Panc1 (cell line): ENCODE measurements around the gene SLX4IP. TPM values are rescaled to one million over a fixed set of nuclear protein-coding genes. Genes with fewer than 3 reads are reported as not detected.

ENCODE experiments used
- ATAC-seq: fragments of 200-7000 bp; cut with Tn5 transposase; 2 replicates; pipeline ENCODE4 v1.9.1; 2020; ENCODE audit warnings: mild to moderate bottlenecking, moderate library complexity
- BruUV-seq: library from RNA; stranded (reverse); fragments of 400-500 nt; replicated peaks from 2 replicates; lab custom pipeline; 2021; lab: Mats Ljungman, UMichigan
- CTCF ChIA-PET: fragments of 300-600 bp; sonication (Branson Sonifier 250); formaldehyde crosslinking; loops from one replicate; lab custom pipeline; 2022; ENCODE audit warnings: antibody characterized with exemption; lab: Charles Lee
- POLR2A ChIA-PET: fragments of 300-600 bp; sonication (Branson Sonifier 250); formaldehyde crosslinking; loops from one replicate; lab custom pipeline; 2022; ENCODE audit warnings: antibody characterized with exemption; lab: Charles Lee
- DNase-seq: peaks from one replicate; pipeline ENCODE4 v3.0.0-alpha.2; 2010; ENCODE audit warnings: low read depth, low spot score
- H3K27ac ChIP-seq: 2 replicates; pipeline ENCODE4 v1.5.1; 2011; ENCODE audit warnings: mild to moderate bottlenecking, low read length, inconsistent platforms
- H3K27me3 ChIP-seq: fragments of 200-500 bp; sonication (Bioruptor generic); 2 replicates; pipeline ENCODE4 v1.6.0; 2014; ENCODE audit warnings: low read length, inconsistent platforms; ENCODE audit not compliant: control insufficient read depth, insufficient read depth
- H3K36me3 ChIP-seq: fragments of 200-500 bp; sonication (Bioruptor generic); 2 replicates; pipeline ENCODE4 v1.5.1; 2014; ENCODE audit warnings: inconsistent platforms, mild to moderate bottlenecking, low read length, moderate library complexity; ENCODE audit not compliant: control insufficient read depth, insufficient read depth
- H3K4me1 ChIP-seq: 2 replicates; pipeline ENCODE4 v1.5.1; 2011; ENCODE audit warnings: inconsistent platforms, mild to moderate bottlenecking, low read length, moderate library complexity; ENCODE audit not compliant: control insufficient read depth, insufficient read depth
- H3K4me3 ChIP-seq, 2 experiments: 2 replicates each; pipeline ENCODE4 v1.5.1; 2011 to 2012; ENCODE audit warnings: low read depth in 2 of 2, low read length in 2 of 2, mild to moderate bottlenecking in 2 of 2, inconsistent platforms in 1 of 2, moderate library complexity in 1 of 2
- H3K9me3 ChIP-seq: fragments of 200-500 bp; sonication (Bioruptor generic); 2 replicates; pipeline ENCODE4 v1.5.1; 2014; ENCODE audit warnings: low read depth, mild to moderate bottlenecking, inconsistent platforms, low read length, moderate library complexity; ENCODE audit not compliant: control insufficient read depth, insufficient read depth
- CTCF ChIP-seq: fragments of 450-650 bp; IDR thresholded peaks from 2 replicates; pipeline ENCODE4 v1.5.1; 2017; ENCODE audit warnings: mild to moderate bottlenecking
- POLR2AphosphoS5 ChIP-seq: IDR thresholded peaks from 2 replicates; pipeline ENCODE4 v1.6.1; 2012; ENCODE audit warnings: mild to moderate bottlenecking, low read depth, low read length, moderate library complexity
- SIN3A ChIP-seq: IDR thresholded peaks from 2 replicates; pipeline ENCODE4 v1.6.1; 2012; ENCODE audit warnings: low read depth, mild to moderate bottlenecking, low read length, moderate library complexity, borderline replicate concordance; ENCODE audit not compliant: insufficient read depth
- TCF7L2 ChIP-seq: IDR thresholded peaks from 2 replicates; pipeline ENCODE4 v1.6.1; 2011; ENCODE audit warnings: mild to moderate bottlenecking, low read depth, low read length, inconsistent platforms
- in situ Hi-C: cut with HindIII; loops from 2 replicates; pipeline ENCODE4 v1.10.0; 2016; ENCODE audit warnings: low sequenced_read_pairs, low pct_unique_long_range_greater_than_20kb
- intact Hi-C: fragments of 100-400 bp; cut with micrococcal nuclease; formaldehyde crosslinking; loops from one replicate; pipeline ENCODE4 v1.10.0; 2022; ENCODE audit not compliant: unreplicated experiment
- total RNA-seq: library from RNA; stranded (reverse); gene quantifications from one replicate; pipeline ENCODE4 v1.2.1, GENCODE V29; 2021; ENCODE audit not compliant: unreplicated experiment
- TF ChIP-seq, protein P1 (sequence below), 2 experiments: IDR thresholded peaks; 2 replicates each; pipeline ENCODE4 v1.6.1; 2011 to 2012; ENCODE audit warnings: low read depth in 2 of 2, control low read depth in 1 of 2, low read length in 1 of 2, mild to moderate bottlenecking in 1 of 2, moderate library complexity in 1 of 2; ENCODE audit not compliant: insufficient read depth in 1 of 2

Gene SLX4IP
- total RNA-seq, 1 experiment from 2014 or later, result 5.4 TPM

DNA sequence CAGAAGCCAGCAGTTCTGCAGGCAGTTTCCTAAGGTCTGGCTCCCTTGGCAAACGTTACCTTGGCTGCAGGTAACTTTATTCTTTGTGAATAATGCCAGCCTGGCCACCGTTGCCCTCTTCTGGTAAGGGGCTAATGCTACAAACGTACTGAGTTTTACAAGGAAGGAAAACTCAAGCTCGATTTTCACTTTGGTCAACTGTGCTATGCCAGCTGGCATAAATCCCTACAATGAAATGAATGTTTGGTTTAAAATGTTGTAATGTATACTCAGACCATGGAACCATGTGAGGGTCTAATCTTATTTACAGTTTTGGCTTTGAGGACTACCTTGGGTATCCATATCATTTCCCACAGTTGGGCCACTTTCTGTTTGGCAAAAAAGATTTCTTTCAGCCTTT is 101.4 kb downstream of the SLX4IP start:
- Histone ChIP-seq H3K4me1 (peaks cover 11% of the 10 kb centered on the region), H3K27ac (no peak overlapping the region)
- CTCF ChIA-PET, result interaction anchor here (0.9 kb wide), 1 partner anchor 111 kb away, joined by 5 read pairs; no protein-coding TSS in a partner anchor

DNA sequence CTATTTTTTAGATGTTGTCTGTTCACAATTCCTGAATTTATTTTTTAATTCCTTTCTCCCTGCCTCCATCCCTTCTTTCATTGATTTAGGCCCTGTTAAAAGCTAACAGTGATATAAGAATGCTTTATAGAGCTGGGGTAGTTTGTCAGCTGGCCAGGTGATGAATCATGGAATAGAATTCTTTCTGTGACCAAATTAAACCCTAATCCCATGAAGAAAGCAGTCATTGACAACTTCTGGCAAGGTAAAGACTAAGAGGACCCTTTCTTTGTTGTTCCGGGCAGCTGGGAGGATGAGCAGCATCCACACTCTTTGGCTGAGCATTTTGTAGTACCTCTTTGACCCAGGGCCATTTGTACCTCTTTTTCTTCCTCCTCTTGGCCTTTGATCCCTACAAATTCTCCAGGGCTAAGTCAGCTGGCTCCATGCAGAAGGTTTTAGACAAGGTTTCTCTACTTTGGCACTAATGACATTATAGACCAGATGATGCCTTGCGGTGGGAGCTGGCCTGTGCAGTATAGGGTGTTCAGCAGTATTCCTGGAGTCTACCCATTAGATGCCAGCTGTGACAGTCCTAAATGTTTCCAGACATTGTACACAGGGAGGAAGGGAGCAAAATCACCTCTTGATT is 102.9 kb downstream of the SLX4IP start:
- Histone ChIP-seq H3K9me3 (no peaks in the 10 kb centered on the region), H3K36me3 (no peaks in the 10 kb centered on the region), H3K27me3 (no peaks in the 10 kb centered on the region), H3K27ac (no peak overlapping the region), H3K4me1 (peaks cover 20% of the 10 kb centered on the region), H3K4me3 (no peak overlapping the region)
- intact Hi-C loops (no loop called here), in situ Hi-C loops (no loop called here)
- ChIA-PET POLR2A (no interaction called here), CTCF (no interaction called here)
- TF ChIP-seq SIN3A (no peak), POLR2AphosphoS5 (no peak), CTCF (no peak), TCF7L2 (no peak)
- TF ChIP-seq, protein P1, sequence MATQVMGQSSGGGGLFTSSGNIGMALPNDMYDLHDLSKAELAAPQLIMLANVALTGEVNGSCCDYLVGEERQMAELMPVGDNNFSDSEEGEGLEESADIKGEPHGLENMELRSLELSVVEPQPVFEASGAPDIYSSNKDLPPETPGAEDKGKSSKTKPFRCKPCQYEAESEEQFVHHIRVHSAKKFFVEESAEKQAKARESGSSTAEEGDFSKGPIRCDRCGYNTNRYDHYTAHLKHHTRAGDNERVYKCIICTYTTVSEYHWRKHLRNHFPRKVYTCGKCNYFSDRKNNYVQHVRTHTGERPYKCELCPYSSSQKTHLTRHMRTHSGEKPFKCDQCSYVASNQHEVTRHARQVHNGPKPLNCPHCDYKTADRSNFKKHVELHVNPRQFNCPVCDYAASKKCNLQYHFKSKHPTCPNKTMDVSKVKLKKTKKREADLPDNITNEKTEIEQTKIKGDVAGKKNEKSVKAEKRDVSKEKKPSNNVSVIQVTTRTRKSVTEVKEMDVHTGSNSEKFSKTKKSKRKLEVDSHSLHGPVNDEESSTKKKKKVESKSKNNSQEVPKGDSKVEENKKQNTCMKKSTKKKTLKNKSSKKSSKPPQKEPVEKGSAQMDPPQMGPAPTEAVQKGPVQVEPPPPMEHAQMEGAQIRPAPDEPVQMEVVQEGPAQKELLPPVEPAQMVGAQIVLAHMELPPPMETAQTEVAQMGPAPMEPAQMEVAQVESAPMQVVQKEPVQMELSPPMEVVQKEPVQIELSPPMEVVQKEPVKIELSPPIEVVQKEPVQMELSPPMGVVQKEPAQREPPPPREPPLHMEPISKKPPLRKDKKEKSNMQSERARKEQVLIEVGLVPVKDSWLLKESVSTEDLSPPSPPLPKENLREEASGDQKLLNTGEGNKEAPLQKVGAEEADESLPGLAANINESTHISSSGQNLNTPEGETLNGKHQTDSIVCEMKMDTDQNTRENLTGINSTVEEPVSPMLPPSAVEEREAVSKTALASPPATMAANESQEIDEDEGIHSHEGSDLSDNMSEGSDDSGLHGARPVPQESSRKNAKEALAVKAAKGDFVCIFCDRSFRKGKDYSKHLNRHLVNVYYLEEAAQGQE (IDR thresholded peaks at IDR 0.05; ENCODE audit: insufficient read depth in 1 of 2, low read depth in 2 of 2, low read length in 1 of 2), result no peak
- ATAC-seq (no peak; the same call in 1 of the 2 replicates), DNase-seq (no peak)
- BruUV-seq, result no TSS peak

More for the DNA sequence above, 101.4 kb downstream of the SLX4IP start:
- Histone ChIP-seq H3K36me3 (no peaks in the 10 kb centered on the region), H3K9me3 (no peaks in the 10 kb centered on the region), H3K4me3 (no peak overlapping the region), H3K27me3 (no peaks in the 10 kb centered on the region)
- DNase-seq, result no peak
- POLR2A ChIA-PET, result no interaction called here
- TF ChIP-seq, protein P1 (IDR thresholded peaks at IDR 0.05; ENCODE audit: insufficient read depth in 1 of 2, low read depth in 2 of 2, low read length in 1 of 2), result no peak
- no peak for TF ChIP-seq POLR2AphosphoS5
- no peak for TF ChIP-seq SIN3A
- TF ChIP-seq CTCF, result peak; percentile 68
- no peak for TF ChIP-seq TCF7L2
- in situ Hi-C loops, result no loop called here
- BruUV-seq, result no TSS peak
- intact Hi-C loops, result no loop called here
- ATAC-seq, result no peak
